ENCODE measurements around the gene ANKRD13B. TPM values are rescaled to one million over a fixed set of nuclear protein-coding genes. Genes with fewer than 3 reads are reported as not detected.
A peak's percentile ranks its signal among the peaks of the same experiment; 100 is the strongest.

Gene ANKRD13B
- total RNA-seq, 1 donor from 2014 or later = 2.7 TPM

DNA sequence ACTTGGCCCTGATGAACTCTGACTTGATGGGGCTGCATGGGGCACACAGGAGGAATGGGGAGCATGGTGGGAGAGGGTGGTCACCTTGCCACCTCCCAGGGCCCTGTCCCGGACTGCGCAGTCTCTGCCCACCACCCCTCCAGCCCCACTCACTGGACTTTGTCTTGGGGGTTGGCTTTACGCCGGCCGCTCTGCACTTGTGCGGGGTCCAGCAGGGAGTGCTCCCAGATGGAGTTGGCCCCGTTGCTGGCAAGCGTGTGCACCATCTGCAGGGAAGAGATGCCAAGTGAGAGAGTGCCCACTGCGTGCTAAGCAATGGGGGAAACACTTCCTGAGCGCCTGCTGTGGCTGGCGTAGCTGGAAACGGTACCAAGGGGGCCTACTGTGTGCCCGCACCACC, 10.2 kb upstream of the ANKRD13B start:
- no peak for ATAC-seq

DNA sequence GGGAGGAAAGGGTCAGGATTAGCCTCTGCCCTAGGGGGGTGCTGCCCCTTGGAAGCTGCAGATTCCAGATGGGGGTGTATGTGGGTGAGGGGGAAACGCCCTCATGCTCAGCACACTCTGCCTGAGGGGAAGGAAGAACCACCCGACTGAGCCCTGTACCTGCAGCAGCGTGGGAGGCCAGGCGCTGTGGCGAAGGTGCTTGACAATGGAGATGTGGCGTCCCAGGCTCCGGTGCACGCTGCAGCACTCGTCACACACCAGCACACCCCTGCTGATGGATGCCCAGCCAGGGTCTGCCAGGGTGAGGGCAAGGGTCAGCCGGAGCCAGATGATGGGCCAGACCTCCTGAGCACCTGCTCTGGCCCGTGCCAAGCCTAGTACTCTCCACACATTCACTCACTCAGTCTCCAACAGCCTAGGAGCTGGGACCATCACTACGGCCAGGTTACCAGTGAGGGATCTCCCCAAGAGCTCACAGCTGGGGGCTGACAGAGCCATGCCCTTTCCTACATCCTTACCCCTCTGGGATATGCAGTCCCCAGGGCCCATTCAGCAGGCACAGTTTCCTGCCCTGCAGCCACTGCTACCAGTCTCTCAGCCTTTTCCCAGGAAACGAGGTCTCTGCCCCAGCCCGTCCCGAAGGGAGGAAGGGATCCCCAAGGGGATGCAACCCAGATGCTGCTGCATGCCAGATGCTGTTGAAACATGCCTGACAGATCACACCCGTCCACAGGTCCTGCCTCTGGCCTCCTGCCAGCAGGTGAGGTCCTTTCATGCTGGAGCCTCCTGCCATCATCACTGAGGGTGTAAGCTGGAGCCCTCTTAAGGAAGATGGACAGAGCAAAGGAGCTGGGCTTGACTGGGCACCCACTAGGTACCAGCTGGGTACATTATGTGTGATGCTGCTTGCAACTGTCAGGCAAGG, 9.3 kb upstream of the ANKRD13B start:
- peak; percentile 17 for ATAC-seq

DNA sequence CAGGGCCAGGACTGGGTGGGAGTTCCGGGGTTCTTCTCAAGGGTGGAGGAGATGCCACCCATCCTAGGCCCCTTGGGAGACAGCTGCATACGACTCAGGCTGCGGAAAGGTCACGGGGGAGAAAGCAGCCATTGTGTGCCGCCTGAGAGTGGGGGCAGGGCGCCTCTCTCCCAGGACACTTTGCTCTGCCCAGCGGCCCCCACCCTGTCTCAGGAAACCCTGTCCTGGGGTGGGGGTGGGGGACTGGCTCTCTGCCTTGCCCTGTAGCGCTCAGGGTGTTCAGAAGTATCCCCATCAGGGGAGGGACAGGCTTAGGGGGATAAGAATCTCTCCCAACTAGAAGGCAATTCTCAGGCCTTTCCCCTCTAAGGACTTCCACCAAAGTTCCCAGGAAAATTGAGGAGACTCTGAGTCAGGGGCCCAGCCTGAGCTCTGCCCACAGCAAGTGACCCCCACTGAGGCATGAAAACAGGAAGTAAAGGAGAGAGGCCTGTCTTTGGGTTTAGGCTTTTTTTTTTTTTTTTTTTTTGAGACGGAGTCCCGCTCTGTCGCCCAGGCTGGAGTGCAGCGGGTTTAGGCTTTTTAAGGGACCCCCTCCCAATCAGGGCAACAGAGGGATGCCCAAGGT, 8.4 kb upstream of the ANKRD13B start:
- no peak for ATAC-seq

DNA sequence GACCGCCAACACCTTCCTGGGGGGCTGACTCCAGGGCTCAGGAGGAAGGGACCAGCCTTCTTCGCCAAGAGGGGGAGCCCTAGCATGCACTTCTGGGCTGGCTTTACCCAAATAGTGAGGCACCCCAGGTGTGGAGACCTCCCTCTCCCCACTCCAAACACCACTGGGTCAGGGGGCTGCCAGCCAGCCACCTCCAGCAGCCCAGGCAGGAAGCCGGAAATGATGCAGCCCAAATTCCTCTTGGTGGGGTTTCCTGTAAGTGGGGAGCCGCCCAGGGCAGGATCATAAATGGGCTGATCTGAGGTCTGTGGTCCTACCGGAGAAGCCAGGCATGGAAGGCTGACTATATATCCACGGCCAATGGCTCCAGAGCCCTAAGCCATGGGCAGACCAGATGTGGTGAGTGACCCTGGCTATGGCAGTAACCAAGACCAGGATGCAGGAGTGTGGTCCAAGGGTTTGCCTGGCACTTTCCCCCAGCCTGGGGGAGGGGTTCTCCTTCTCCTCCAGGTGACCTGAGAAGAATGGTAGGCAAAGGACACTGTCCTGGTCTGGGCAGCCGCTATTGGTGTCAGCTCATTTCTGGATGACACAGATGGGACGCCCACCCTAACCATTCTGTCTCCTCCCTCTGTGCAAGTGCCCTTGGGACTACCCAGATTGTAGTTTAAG, 7.7 kb upstream of the ANKRD13B start:
- ATAC-seq = no peak

DNA sequence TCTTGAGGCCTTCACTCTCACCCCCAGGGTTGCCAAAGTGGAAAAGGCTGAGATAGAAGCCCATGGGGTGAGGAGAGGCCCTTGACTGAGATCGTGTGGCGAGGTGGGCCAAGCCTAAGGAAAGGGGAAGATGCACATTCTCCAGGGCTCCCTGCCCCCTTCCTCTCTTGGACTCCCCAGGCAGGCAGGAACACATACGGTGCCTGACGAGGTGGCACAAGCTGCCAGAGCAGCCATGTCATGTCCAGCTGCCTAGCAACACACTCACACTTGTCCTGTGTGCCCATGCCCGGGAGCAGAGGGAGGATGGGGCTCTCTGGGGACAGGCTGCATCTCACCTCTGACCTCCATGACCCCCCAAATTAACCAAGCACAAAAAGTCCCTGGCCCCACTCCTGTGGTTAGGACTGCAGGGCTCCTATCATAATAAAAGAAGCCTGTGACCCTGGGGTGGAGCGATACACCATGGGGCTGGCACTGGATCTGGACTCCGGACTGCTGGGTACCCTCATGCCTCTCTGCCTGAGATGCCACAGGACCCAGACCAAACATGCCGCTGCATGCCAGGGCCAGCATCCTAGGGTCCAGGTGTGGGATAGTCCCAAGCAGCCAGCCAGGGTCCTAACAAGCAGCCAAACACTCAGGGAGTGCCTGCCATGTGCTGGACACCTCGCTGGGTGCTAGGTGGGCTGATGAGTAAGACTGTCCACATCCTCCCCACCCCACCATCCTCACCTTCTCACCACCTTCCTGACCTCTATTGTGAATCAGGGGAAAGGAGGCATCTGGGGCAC, 6.1 kb upstream of the ANKRD13B start:
- no peak for ATAC-seq

DNA sequence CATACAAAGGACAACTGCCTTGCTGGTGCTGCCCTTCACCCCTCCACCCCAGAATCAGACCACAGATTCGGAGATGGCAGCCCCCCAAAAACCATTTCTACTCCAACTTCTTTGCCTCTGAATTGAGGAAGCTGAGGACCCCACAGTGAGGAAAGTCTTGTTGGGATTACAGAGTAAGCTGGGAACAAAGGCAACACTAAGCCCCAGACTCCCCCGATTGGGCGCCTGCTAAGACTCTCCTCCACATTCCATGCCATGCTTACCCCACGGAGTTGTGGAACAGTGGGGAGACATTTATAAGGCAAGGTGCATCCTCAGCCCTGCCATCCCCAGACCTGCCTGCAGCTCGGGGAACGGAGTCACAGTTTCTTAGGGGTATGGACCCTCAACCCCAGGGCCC, 5.3 kb upstream of the ANKRD13B start:
- no peak for ATAC-seq

DNA sequence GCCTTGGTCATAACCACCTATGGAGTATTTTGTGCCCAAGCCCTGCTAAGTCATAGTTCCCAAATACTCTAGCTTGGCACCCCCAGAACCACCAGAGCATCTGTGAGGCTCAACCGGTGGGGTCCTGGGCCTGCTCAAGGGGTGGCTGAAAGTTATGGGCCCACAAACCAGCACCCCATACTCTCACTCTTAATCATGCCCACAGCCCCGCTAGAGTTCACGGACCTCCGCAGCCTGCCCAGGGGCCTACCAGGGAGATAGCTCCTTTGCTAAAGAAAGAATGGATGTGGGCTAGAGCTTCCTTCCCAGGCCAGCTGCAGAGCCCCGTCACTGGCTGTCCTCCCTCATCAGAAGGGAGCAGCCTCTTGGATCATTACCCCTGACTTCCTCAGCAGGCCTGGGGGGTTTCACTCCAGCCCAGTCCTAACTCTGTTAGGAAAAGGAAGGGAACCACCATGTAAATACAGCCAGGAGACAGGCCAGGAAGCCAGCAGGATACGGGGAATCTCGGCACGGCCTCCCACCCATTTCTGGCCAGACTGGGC, 4.8 kb upstream of the ANKRD13B start:
- ATAC-seq = no peak

DNA sequence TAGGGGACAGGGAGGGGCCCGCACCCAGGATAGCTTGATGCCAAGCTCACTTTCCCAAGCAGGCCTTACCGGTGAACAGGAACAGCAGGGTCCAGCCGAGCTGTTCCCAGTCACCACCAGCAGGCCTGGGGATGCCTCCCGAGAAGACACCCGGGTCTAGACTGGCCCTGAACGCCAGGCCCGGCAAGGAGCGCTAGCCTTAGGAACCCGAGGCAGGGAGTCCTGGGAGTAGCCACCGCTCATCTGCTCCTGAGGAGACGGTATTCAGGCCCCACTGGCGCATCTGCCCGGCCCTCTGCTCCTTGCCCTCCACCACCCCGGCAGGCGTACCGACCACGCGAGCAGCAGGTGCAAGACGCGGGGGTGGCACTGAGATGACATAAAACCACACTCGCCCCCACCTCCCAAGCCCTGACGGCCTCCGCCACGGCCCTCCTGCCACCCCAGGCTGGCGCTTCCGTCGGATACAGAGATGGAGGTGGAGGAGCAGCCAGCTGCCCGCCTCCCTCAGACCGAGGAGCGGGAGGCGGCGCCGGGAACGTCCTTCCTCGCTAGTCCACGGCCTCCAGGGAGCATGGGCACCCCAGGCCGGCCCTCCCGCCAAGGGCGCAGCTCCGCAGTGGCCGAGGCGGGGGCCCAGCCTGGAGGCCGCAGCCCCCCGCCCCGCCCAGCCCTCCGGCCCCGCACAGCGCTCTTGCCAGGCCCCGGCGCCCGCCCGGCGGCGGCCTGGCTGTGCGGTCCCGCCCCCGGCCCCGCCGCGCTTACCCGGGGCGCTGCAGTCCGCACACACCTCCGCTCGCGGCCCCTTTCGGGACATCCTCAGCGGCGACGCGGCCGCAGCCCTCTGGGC, 4.1 kb upstream of the ANKRD13B start:
- ATAC-seq = no peak

DNA sequence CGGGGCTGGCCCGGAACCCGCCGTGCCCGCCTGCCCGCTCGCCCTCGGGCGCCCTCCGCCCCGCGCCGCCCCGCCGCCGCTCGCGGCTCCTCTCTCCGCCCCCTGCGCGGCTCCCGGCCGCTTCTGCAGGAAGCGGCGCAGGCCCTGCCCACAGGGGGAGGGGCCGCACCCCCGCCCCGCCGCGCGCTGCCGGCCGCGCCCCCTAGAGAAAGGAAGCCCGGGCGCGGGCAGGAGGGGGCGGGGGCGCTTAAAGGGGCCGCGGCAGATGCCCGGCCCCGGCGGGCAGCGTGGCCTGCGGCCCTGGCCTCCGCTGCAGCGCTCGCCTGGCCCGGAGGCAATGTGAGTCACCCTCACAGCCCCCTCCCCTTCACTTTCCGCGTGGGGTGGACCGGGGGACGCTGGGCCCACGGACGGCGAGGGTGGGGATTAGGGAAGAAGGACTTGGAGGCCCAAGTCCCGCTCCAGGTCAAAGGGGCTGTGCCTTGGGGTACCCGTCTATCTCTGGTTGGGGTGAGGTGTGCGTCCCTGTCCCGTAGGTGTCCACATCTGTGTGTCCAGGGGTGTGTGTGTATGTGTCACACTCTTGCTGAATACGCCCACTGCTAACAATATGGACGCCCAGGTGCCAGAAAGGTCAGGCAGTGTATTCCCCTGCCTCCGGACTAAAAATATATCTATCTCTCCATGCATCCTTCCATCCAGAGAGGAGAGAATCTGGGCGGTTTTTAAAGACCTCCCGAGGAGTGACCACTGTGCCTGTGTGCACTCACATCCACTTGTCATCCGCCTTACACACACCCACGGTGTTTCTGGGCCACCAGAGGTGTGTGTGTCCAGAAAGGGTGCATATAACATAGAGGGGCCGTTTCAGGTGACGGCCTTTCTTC, 3.2 kb upstream of the ANKRD13B start, which contains the start of gene GIT1:
Gene GIT1 (minus strand): TSS at position 125 of the 887 bp plus-strand sequence. CDS start 270 bp downstream, outside the sequence.
- ATAC-seq = peak; percentile 79

DNA sequence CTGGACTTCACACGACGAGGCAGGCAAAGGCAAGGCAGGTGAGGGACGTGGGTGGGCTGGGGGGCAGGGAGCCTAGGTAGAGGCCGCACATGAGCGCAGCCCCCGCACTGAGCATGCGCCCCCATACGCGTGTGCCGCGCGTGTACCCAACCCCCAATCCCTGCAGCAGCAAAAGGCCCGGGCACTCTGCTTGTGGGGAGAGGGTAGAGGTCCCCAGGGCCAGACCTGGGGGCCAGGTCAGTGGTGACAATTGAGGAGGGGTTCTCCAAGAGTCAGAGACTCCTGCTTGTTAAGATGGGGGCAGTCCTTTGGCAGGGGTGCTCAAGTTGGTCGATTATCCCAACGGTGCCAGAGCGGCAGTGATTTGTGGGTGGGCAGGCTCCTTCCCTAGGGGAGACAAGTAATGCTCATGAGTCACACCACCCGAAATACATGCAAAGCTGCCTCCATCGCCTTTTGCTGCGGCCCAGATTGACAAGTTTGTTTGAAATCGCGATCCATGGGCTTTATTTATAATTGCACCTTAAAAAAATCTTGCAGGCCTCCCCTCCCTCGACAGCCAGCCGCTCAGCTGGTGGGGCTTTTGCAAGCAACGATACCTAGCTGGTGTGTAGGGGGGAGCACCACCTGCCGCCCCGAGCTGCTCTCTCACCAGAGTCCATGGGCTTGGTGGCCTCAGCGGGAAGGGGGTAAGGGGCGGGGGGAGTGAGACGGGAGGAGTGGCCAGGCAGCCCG, 2.4 kb upstream of the ANKRD13B start:
- ATAC-seq = no peak

DNA sequence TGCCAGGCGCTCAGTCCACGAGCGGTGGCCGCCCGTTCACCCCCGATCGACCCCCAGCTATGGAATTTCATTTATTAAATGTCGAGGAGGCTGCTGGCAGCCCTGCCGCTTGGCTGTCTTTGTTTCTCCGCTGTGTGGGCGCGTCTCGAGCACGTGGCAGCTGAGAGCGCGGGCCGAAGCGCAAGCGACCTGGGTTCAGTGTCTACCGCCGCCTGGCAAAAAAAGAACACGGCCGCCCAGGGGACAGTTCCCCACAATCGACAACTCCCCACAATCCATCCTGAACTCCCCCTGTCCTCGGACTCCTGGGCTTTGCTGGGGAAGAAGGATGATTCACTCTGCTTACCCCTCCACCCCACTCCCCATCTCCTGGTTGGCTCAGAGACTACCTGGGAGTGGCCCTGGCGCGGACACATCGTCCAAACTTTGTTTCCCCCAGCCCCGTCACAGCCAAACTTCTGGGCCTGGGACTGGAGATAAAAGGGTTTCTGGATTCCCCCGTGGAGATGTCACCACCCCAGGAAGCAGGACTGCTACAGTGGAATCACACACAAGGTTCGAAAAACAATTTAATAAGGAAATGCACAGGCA, 1.7 kb upstream of the ANKRD13B start:
- peak; percentile 10 for ATAC-seq

DNA sequence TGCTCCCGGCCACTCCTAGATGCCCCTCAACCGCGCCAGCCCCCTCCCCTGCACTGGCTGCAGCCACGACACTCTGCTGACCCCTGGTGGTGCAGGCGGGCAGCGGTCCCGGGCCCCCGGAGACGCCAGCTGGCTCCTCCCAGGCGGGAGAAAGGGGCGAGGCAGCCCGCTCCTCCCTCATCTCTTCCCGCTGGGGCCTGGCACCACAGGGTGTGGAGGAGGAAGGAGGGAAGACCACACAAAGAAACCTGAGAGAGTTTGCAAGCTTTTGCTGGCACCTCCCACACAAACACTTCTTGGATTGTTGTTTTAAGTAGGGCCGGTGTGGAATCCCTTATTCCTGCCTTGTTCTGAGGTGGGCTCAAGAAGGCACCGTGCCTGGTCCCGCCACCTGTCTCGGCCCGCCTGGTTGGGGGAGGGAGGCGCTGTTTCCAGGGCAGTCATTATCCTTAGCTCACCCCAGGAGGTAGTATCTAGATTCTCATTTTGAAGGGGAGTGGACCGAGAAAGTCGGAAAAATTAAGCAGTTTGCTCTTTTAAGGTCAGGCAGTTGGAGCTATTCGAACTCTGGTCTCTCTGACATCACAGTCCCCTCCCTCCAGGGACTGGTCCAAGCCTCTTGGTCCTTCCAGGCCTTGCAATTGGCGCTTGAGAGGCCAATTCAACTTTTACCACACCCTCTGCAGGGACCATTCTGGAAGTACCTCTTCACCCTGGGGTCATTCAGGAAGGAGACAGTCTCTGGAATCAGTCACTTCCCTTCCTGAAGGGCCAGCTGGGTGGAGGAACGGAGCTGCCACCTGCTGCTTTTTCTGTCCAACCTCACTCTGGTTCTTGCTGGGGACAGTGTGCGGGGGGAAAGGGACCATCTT, 959 bp upstream of the ANKRD13B start:
- peak; percentile 63 for ATAC-seq

DNA sequence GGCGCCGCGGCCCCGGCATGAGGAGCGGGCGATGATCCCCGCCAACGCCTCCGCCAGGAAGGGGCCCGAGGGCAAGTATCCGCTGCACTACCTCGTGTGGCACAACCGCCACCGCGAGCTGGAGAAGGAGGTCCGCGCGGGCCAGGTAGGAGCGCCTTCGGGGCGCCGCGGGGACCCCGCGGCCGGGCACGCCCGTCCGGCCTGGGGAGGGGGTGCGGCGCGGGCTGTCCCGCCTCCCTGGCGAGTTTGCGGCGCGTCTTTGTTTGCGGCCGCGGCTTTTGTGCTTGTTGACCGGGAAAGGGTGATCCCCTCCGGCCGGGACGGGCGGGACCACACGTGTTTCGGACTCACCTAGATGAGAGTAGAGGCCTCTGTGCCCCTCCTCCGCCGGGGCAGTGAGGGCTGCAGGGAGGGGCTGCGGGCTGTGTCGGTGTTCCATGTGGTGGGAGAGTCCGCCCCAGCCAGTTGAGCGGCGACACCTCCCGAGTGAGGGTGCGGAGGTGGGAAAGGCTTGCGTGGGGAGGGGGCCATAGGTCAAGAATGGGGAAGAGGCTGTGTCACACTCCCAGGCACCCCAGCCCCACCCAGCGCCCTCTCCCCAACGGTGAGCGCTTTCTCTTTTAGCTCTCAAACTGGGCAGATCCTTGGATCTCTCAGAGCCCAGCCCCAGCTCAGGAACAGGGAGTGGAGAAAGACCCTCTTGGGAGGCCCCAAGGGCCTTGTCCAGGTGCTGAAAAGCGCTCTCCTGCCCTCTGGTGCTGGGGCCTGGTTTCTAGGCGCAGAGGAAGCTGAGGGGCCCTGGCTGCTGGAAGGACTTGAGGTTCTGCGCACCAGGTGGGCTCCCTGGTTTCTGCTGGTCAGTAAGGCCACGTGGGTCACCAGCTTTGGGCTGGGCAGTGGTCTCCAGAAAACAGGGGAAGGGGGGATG, 923 bp downstream of the ANKRD13B start:
- ATAC-seq = no peak

DNA sequence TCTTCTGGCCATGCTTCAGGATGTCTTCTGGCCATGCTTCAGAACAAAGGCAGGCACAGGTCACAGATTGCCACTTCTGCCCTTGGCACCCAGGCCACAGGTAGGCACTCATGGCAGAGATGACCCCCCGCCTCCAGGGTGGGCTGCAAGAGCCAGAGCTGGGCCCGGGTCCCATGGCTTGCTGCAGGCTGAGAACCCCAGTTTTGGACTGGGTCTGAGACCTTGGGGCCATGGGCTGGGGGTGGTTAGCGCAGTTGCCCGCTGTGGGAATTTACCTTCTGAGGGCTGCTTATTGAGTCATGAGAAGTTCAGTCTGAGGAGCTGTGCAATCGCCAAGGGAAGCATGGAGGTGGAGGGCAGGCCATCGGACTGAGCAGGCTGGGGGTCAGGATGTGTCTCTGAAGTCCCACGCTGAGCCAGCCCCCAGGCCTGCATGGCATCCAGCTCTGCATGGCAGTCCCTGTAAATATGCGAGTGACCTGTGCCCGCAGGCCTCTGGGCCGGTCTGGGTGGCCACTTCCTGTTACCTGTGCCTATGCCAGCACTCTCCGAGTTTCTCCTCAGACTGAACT, 1.7 kb downstream of the ANKRD13B start:
- no peak for ATAC-seq

DNA sequence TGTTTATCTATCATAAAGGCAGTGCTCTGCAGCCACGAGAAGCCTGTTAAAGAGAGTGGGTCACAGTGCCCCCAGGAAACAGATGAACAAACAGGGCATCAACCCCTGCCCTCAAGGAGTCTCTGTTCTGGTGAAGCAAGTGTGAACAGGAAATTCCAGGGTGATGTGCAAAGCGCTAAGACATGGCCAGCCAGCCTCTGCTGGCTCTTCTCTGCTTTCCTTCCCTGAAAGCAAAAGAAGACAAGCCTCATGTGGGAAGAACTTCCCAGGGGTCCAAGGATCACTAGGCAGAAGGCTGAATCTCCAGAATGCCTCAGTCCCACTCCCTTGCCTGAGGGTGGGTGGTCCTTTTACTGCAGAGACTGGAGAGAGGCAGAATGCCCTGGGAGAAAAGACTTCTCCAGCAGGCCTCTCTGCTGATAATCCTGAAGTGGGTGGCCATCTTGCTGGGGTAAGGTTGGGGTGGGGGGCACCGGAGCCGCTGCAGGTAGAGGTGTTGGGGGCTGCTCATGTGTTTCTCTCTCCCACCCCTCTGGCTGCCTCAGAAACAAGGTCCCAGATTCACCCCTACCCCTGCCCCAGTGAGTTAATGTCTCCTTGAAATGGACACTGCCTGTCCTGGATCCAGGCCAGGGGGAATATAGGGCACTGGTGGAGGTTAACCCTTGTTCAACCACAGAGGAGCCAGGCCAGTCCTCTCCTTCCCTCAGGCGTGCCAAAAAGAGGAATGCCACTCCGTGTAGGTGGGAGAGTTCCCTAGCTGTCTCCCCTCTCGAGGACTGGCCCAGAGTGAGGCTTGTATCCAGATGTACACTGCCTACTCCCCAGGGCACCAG, 2.4 kb downstream of the ANKRD13B start:
- no peak for ATAC-seq

Data from esophagus mucosa (tissue), 1 donor.